Gastrocnemius medialis (tissue), 4 donors: ENCODE data around the gene GCN1.

Experiments used
- CTCF ChIP-seq, 5 experiments: fragments of 450-650 bp in 3 of 5; fragments of 200-600 bp in 2 of 5; sonication (generic) in 2 of 5; IDR thresholded peaks in 4 of 5; conservative IDR thresholded peaks in 1 of 5; 1 replicate in 4 of 5; 2 replicates in 1 of 5; pipeline ENCODE4 v1.5.1; 2016 to 2019; ENCODE audit warnings: antibody characterized with exemption in 5 of 5, mild to moderate bottlenecking in 3 of 5, moderate library complexity in 3 of 5
- POLR2A ChIP-seq, 2 donors: fragments of 450-650 bp; IDR thresholded peaks; one replicate each; pipeline ENCODE4 v1.6.1; 2017; ENCODE audit warnings: antibody characterized with exemption in 2 of 2, mild to moderate bottlenecking in 2 of 2, moderate library complexity in 2 of 2

DNA sequence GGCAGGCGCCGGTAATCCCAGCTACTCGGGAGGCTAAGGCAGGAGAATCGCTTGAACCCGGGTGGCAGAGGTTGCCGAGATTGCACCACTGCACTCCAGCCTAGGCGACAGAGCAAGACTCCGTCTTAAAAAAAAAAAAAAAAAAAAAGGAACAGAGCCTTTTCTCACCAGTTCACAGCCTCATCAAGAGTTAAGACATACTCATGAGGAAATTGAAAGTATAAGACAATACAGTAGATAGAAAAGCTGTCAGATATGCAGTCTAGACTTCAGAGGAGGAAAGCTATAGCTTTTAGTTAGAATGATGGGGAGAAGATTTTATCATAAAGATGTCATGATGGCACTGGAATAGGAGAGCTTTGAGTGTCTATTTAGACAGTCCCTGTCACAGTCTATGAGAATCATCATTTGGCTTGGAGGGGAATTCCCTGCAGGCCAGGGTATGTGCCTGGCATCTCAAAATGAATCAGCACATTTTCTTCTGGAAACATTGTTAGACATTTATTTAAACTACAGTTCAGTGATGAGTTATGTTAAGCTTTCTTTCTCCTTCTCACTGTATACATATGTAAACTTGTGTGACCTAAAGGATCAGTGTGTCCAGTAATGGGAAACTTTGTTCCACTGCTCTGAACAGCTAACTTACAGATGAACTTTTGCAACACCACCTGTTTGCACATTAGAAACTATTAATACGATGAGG is 75.1 kb downstream of the GCN1 start:
- TF ChIP-seq CTCF (IDR thresholded peaks at IDR 0.05 in 4 of 5, conservative IDR thresholded peaks at IDR 0.05 in 1 of 5) (no peak), POLR2A (IDR thresholded peaks at IDR 0.05) (no peak)
